GM18861 (cell line): ENCODE data around the gene CPXM2.

ENCODE experiments used
- ATAC-seq: cut with Tn5 transposase; IDR thresholded peaks from one replicate; pipeline ENCODE4 v1.9.1; 2021; ENCODE audit not compliant: unreplicated experiment

Gene CPXM2

GRCh38 chr10:123804716-123805115, 86.9 kb downstream of the CPXM2 start:
- ATAC-seq, result no peak

DNA sequence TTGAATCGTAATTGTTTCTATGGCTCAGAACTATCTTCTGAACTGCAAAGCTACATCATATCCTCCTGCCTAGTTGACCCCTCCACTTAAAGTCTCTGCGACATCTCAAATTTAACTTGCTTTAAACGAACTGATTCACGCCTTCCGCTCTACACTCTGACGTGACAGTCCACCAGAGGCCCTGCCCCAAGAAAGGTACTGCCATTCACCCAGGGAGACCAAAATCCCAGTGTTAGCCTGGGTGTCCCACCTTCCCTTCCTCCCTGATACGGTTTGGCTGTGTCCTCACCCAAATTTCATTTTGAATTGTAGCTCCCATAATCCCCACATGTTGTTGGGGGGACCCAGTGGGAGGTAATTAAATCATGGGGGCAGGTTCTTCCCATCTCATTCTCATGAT, 90.8 kb downstream of the CPXM2 start:
- ATAC-seq, result no peak

- no peak for ATAC-seq
Measured at GRCh38 chr10:123800289-123800688, 91.3 kb downstream of the CPXM2 start.

- no peak for ATAC-seq
Measured at GRCh38 chr10:123798856-123799255, 92.8 kb downstream of the CPXM2 start.

GRCh38 chr10:123797813-123798212, 93.8 kb downstream of the CPXM2 start:
- ATAC-seq, result no peak

- no peak for ATAC-seq
Measured at GRCh38 chr10:123796736-123797135, 94.9 kb downstream of the CPXM2 start.

GRCh38 chr10:123795846-123796590, 95.6 kb downstream of the CPXM2 start:
- no peak for ATAC-seq

- no peak for ATAC-seq
Measured at GRCh38 chr10:123795196-123795780, 96.3 kb downstream of the CPXM2 start.

- no peak for ATAC-seq
Measured at GRCh38 chr10:123792248-123792978, 99.2 kb downstream of the CPXM2 start.

DNA sequence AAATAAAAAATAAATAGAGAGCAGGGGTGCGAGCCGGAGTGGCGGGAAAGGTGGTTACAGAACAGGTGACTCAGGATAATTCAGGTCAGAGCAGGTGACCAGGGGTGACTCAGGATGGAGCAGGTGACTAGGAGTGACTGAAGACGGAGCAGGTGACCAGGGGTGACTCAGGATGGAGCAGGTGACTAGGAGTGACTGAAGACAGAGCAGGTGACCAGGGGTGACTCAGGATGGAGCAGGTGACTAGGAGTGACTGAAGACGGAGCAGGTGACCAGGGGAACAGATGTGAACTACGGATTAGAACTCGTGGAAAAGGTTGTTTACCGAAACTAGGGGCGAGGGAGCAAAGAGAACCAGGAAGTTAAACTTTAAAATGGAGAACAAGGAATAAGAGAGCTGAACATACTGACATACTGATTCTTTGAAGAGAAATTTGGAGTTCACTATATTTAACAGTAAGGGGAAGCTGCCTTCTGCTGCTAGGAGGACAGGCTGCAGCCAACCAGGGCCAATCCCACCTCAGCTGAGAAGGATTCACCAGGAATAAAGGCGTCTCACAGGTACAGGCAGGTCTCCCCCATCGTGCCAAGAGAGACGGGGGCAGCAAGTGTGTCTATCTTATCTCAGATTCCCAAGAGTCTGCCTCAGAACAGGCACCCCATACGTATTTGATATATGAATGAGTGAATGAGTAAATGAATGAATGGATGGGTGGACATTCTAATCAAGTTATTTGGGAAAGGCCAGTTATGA, 101.3 kb downstream of the CPXM2 start:
- ATAC-seq, result no peak

- ATAC-seq, result no peak
Measured at GRCh38 chr10:123788981-123789380, 102.6 kb downstream of the CPXM2 start.

DNA sequence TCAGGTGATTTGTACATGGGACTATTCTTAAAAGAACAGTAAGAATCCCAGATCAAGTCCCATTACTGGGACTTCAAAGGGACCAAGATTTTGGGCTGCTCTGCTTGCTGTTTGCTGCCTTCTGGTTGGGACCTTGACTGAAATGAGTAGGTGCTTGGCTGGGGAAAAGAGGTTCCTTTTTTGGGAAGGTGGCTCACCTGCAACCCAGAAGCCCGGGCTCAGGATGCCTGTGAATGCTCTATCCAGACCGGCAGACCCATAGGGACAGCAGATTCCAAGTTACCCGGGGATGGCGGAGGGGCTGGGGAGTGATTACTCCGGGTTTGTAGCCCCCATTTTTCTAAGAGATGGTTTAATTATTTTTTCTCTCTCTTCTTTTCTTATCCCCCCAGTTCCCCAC, 104.0 kb downstream of the CPXM2 start:
- ATAC-seq, result no peak

- ATAC-seq, result no peak
Measured at GRCh38 chr10:123786896-123787295, 104.7 kb downstream of the CPXM2 start.

DNA sequence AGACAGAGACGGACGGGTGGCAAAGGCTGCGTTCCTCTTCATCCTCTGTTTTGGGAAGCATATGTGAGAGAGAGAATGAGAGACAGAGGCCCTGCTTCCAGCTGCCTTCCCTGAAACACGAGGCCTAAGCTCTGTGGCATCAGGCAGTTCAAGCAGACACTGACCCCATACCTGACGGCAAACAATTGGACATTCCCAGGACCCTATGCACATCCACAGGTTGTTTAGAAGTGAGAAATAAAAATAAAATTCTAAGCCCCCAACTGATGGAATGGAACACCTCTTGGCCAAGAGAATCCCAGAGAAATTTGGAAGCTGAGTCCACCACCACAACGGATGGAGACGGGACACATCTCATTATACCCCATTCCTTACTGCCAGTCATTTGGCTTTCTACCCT, 105.3 kb downstream of the CPXM2 start:
- ATAC-seq, result no peak

DNA sequence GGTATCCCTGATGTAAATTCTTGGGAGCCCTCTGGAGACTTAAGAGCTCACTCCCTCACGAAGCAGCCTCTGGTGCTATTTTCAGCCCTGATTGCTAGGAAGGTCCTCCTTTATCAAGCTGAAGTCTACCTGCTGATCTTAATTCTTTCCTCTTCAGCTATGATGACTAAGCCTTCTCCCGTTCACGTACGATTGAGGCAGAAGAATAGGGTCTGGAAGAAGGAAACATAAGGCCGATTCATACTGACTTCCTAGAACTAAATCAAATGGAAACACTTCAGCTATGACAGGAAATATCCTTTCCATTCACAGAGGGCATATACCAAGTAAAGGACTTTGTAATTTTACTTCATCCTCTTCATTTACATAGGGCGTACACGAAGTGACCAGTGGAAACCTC, 107.0 kb downstream of the CPXM2 start:
- no peak for ATAC-seq

DNA sequence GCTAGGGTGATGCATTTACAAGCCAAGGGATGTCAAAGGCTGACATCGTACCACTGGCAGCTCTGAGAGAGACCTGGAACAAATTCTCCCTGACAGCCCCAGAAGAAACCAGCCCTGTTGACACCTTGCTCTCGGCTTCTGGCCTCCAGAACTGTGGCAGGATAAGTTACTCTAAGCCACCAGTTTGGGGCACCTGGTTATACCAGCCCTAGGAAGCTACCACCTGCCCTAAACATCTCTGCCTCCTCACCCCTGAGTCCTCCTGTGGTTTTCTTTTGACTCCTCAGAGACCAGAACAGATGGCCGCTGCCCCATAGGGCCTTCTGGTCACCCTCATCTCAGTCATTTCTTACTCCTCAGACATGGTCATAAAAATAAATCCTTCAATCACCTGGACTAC, 107.4 kb downstream of the CPXM2 start:
- no peak for ATAC-seq

DNA sequence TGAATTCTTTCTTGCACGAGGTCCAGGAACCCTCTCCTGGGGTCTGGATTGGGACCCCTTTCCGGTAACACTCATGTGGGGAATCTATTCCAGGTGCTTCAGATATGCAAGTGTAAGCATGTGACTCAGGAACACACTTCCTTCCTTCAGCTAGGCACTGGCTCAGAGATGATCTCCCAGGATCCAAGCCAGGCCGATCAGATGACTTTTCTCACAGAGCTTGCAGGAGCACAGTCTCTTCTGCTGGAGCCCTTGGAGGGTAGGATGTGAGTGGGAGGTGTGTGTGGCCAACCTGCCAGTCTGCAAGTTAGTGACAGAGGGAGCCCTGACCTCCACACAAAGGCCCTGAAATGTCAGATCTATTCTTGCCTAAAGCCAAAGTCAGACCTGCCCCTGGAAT, 108.3 kb downstream of the CPXM2 start:
- ATAC-seq, result no peak

- ATAC-seq, result no peak
Measured at GRCh38 chr10:123782549-123782948, 109.1 kb downstream of the CPXM2 start.

GRCh38 chr10:123781956-123782500, 109.6 kb downstream of the CPXM2 start:
- no peak for ATAC-seq

DNA sequence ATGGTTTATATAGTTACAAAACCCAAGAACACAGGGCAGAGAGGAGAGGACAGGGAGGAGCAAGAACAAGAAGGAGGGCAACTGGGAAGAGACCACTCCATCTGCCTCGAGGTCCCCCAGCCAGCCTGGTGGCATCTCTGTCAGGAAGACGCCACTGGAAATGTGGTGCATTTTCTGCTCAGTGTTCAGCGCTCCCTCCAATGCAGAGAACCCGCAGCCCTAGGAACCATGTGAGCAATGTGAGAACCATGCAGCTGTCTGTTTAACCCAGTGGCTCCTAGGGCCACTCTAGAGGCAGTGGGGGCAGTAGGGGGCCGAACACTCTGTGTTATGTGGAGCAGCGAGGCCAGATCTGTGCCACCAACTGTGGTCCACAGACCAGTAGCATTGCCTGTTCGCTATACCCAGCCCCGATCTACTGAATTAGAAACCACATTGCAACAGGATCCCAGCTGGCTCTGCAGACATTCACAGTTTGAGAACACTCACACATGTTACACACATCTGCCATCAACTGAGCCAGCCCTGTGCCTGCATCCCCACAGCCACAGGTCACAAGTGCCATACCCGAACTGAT, 110.2 kb downstream of the CPXM2 start:
- ATAC-seq, result no peak
